Measurements from ENCODE around the gene EP400. TPM values are rescaled to one million over a fixed set of nuclear protein-coding genes. Genes with fewer than 3 reads are reported as not detected.

EP400 gene
- total and polyA plus RNA-seq, 2 of the 13 experiments (the other 11 are each of a cell fraction or from before 2014, with no cell fraction given): 4.9 to 5.0 TPM

GRCh38 chr12:132064631-132065030 lies 114.9 kb downstream of the EP400 start (continued):
- TF ChIP-seq CEBPZ (IDR thresholded peaks at IDR 0.05; ENCODE audit: low read length) (no peak), CBX5 (CRISPR knock-in tag; IDR thresholded peaks at IDR 0.05; ENCODE audit: borderline replicate concordance) (no peak), ATF5 (CRISPR knock-in tag; IDR thresholded peaks at IDR 0.05; ENCODE audit: low read depth) (no peak), CSRNP1 (CRISPR knock-in tag; IDR thresholded peaks at IDR 0.05) (no peak), BCLAF1 (IDR thresholded peaks at IDR 0.05) (no peak), ZNF878 (CRISPR knock-in tag; IDR thresholded peaks at IDR 0.05) (no peak), HOXD1 (CRISPR knock-in tag; IDR thresholded peaks at IDR 0.05) (no peak), NR2F1 (CRISPR knock-in tag; IDR thresholded peaks at IDR 0.05) (no peak), PTBP1 (IDR thresholded peaks at IDR 0.05; ENCODE audit: low read depth, low read length, poor library complexity, severe bottlenecking) (no peak), EHMT2 (IDR thresholded peaks at IDR 0.05; ENCODE audit: borderline replicate concordance, low read depth, low read length) (no peak)
